A673 (cell line): ENCODE results near the gene TAS2R38.

Experiments
- CTCF ChIP-seq: fragments of 300-800, 200-600 bp; sonication (generic); conservative IDR thresholded peaks from 2 replicates; pipeline ENCODE4 v1.5.1; 2017; ENCODE audit warnings: low read depth, mild to moderate bottlenecking, antibody characterized with exemption, low read length, moderate library complexity, mixed read lengths
- EZH2 ChIP-seq: fragments of 200-600 bp; sonication (generic); IDR thresholded peaks from 2 replicates; pipeline ENCODE4 v1.6.1; 2017; ENCODE audit warnings: borderline replicate concordance, low read depth, mild to moderate bottlenecking, mixed read lengths, antibody characterized with exemption, low read length; ENCODE audit not compliant: poor library complexity, severe bottlenecking

- TF ChIP-seq CTCF (no peak), EZH2 (no peak)
Observed at GRCh38 chr7:141930211-141930610, 43.4 kb downstream of the TAS2R38 start.
